Epithelial cell of esophagus (primary cell): Measurements from ENCODE around the gene PWP2.
"Not testable (repeated sequence)": the region's sequence is repeated elsewhere in the genome, so short reads cannot be mapped to it uniquely, and the experiment has no call there.

Experiments
- DNase-seq: peaks from one replicate; pipeline ENCODE4 v3.0.0; 2010; ENCODE audit warnings: low read depth
- H3K4me3 ChIP-seq: 2 replicates; pipeline ENCODE4 v1.5.1; 2011; ENCODE audit warnings: mild to moderate bottlenecking, low read length, control low read depth
- CTCF ChIP-seq: IDR thresholded peaks from 2 replicates; pipeline ENCODE4 v1.5.1; 2011; ENCODE audit warnings: low read depth, mild to moderate bottlenecking, low read length, control low read depth, inconsistent platforms; ENCODE audit not compliant: insufficient read depth; ENCODE audit errors: missing control alignments

Gene PWP2

GRCh38 chr21:44107026-44107501 is at the start of gene PWP2:
Gene PWP2, plus strand, starts transcription at chr21:44107399. Its CDS starts 18 bp downstream, at chr21:44107417.
- peak; percentile 16 for DNase-seq
- not testable (repeated sequence) for H3K4me3 ChIP-seq

GRCh38 chr21:44057960-44058651 is 49.1 kb upstream of the PWP2 start:
- H3K4me3 ChIP-seq: no peak overlapping the region
- DNase-seq: no peak
- TF ChIP-seq CTCF: no peak

GRCh38 chr21:44058652-44058964 is 48.6 kb upstream of the PWP2 start:
- no peak for DNase-seq
- TF ChIP-seq CTCF: no peak
- H3K4me3 ChIP-seq: no peak overlapping the region

- TF ChIP-seq CTCF: no peak
- no peak for DNase-seq
- no peak overlapping the region for H3K4me3 ChIP-seq
These were observed 48.2 kb upstream of the PWP2 start for GRCh38 chr21:44058981-44059380.

- no peak for DNase-seq
- no peak for TF ChIP-seq CTCF
- H3K4me3 ChIP-seq: no peak overlapping the region
These were observed 47.5 kb upstream of the PWP2 start for GRCh38 chr21:44059710-44060109.

- DNase-seq: no peak
- no peak overlapping the region for H3K4me3 ChIP-seq
- TF ChIP-seq CTCF: no peak
These were observed 44.8 kb upstream of the PWP2 start for GRCh38 chr21:44062380-44062779.

- no peak overlapping the region for H3K4me3 ChIP-seq
- TF ChIP-seq CTCF: no peak
- no peak for DNase-seq
These were observed 43.9 kb upstream of the PWP2 start for GRCh38 chr21:44063151-44063912.
